Lung (tissue), 12 donors: ENCODE results near the gene SUPT4H1. TPM values are rescaled to one million over a fixed set of nuclear protein-coding genes. Genes with fewer than 3 reads are reported as not detected.

Experiments used
- ATAC-seq: fragments of 200-7000 bp; cut with Tn5 transposase; one replicate; pipeline ENCODE4 v1.9.1; 2020; ENCODE audit warnings: moderate number of reproducible peaks; ENCODE audit not compliant: insufficient read depth, low FRiP score
- DNase-seq, 3 donors: peaks; one replicate each; pipeline ENCODE4 v3.0.0-alpha.2; 2013 to 2017
- H3K27ac ChIP-seq, 2 donors: one replicate each; pipeline ENCODE4 v1.5.1; 2013; ENCODE audit warnings: mild to moderate bottlenecking in 2 of 2, moderate library complexity in 2 of 2, control low read depth in 1 of 2, inconsistent platforms in 1 of 2, low read depth in 1 of 2, low read length in 1 of 2
- H3K27me3 ChIP-seq, 3 donors: one replicate each; pipeline ENCODE4 v1.5.1; 2013; ENCODE audit warnings: low read length in 2 of 3; ENCODE audit not compliant: control insufficient read depth in 3 of 3, insufficient read depth in 3 of 3
- H3K36me3 ChIP-seq, 4 donors: one replicate each; pipeline ENCODE4 v1.5.1; 2013; ENCODE audit warnings: low read length in 4 of 4, mild to moderate bottlenecking in 1 of 4, moderate library complexity in 1 of 4; ENCODE audit not compliant: control insufficient read depth in 4 of 4, insufficient read depth in 4 of 4
- H3K4me1 ChIP-seq, 5 donors: one replicate each; pipeline ENCODE4 v1.5.1; 2013; ENCODE audit warnings: low read length in 5 of 5, mild to moderate bottlenecking in 2 of 5, moderate library complexity in 1 of 5; ENCODE audit not compliant: control insufficient read depth in 5 of 5, insufficient read depth in 5 of 5
- H3K4me3 ChIP-seq: one replicate; pipeline ENCODE4 v1.5.1; 2013; ENCODE audit warnings: mild to moderate bottlenecking, control low read depth, moderate library complexity
- H3K9ac ChIP-seq, 2 donors: one replicate each; pipeline ENCODE4 v1.5.1; 2013; ENCODE audit warnings: low read length in 2 of 2, control low read depth in 1 of 2; ENCODE audit not compliant: insufficient read depth in 1 of 2
- H3K9me3 ChIP-seq, 4 donors: one replicate each; pipeline ENCODE4 v1.5.1; 2013; ENCODE audit warnings: low read length in 3 of 4, mild to moderate bottlenecking in 1 of 4, moderate library complexity in 1 of 4; ENCODE audit not compliant: control insufficient read depth in 4 of 4, insufficient read depth in 3 of 4
- CTCF ChIP-seq: IDR thresholded peaks from 2 replicates; pipeline ENCODE4 v1.5.1; 2012; ENCODE audit warnings: mild to moderate bottlenecking; ENCODE audit errors: control extremely low read depth, extremely low read depth
- WGBS, 2 donors: extraction: QIAGEN DNeasy Blood & Tissue Kit; methylation state at CpG; one replicate each; pipeline ENCODE4 v1.1.7; 2013; 5-methylcytosine and 5-hydroxymethylcytosine counted together
- polyA plus RNA-seq, 2 donors: library from polyadenylated mRNA; stranded (reverse); fragments of 200-250 nt; gene quantifications; one replicate each; pipeline ENCODE4 v1.2.1, GENCODE V29; 2013
- total RNA-seq, 2 donors: library from RNA; depleted of rRNA in 1 of 2; stranded (reverse); fragments of >200 nt in 1 of 2; gene quantifications; one replicate each; pipeline ENCODE4 v1.2.1, GENCODE V29; 2014 to 2021
- donor health status: control.
- donor health status: control.
- donor health status: Bipolar disorder and iron deficiency.
- donor health status: healthy.
- donor health status: DM: yes; HTN: yes; CAD: no.

Gene SUPT4H1
- total and polyA plus RNA-seq, 4 donors, result 54.6 to 97.5 (median 67.4) TPM

DNA sequence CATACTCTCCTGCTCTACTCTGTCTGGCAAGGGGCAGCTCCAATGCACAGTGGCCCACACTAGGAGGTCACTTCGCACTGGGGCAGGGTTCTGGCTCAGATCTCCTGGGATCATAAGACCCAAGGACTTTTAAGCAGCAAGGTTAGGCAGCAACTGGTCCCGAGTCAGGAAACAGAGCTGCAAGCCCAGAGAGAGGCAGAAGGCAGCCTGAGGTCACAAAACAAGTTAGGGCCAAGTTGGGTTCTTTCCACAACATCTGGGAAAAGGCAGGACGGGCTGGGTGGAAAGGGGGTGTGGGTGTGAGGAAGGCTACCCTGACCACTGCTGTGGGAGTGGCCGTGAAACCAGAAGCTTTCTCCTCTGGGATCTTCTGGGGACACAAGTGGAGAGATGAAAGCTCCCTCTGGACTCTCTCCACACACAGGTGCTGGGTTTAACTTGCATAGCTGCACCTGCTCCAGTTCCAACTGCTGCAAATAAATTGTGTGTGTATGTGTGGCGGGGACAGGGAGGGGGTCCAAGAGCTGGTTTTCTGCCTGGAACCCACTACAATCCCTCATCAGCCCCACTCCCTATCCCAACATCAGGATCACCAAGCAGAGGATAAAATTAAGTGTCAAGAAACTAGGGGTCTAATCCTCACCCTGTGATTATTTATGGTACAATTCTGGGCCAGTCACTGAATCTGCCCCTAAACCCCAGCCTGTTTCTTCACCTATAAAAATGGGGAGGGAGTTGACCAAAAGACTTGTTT, 15.4 kb downstream of the SUPT4H1 start:
- peaks cover 0 to 3% (median 0%) of the 10 kb centered on the region in 4 donors for H3K9me3 ChIP-seq
- DNase-seq, result peak in 1 of 3 donors; percentile 57
- peak overlapping the region in 1 of 2 donors; percentile 97 for H3K27ac ChIP-seq
- no peak overlapping the region for H3K4me3 ChIP-seq
- no peak overlapping the region for H3K9ac ChIP-seq
- no peaks in the 10 kb centered on the region for H3K36me3 ChIP-seq
- WGBS, 2 donors, result 31 to 37% methylated on average over 5 of the region's 5 CpGs
- H3K27me3 ChIP-seq, result no peaks in the 10 kb centered on the region
- H3K4me1 ChIP-seq, result peaks cover 0 to 39% (median 5%) of the 10 kb centered on the region in 5 donors
- no peak for TF ChIP-seq CTCF
- no peak for ATAC-seq

DNA sequence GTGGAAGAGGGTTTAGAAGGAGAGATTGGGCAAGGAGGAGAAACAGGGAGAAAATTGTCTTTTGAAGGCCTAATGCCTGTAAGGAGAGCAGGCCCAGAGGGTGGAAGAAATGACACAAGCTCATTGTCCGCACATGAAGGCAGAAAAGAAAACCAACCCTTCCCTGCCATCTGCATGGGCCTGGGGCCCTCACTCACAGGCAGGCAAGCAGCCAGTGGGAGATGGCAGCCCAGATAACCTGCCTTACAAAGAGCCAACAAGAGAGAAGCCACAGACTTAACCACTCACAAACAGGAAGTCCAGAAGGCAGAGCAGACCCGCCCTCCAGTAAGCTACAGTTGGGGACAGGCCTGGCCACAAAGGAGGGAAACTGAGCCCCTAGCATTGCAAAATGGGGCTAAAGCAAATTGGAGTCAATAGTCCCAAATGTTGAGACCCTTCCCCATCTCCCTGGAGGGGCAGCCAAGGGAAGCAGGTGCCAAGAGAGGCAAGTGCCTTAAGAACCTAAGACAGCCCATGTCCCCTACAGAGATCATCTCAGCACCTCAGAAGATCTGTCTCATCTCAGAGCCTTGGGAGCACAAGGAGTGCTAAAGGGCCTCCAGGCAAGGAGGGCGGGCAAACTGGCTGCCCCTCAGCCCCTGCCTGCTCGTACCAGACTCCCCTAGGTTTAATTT, 16.1 kb downstream of the SUPT4H1 start:
- ATAC-seq, result no peak
- DNase-seq, result peak in 1 of 3 donors; percentile 35
- H3K9ac ChIP-seq, result no peak overlapping the region
- H3K27me3 ChIP-seq, result no peaks in the 10 kb centered on the region
- no peak overlapping the region for H3K4me3 ChIP-seq
- H3K27ac ChIP-seq, result peak overlapping the region in 1 of 2 donors; percentile 97
- H3K4me1 ChIP-seq, result peaks cover 0 to 39% (median 5%) of the 10 kb centered on the region in 5 donors
- H3K9me3 ChIP-seq, result peaks cover 0 to 3% (median 0%) of the 10 kb centered on the region in 4 donors
- WGBS, 2 donors, result 39 to 55% methylated on average over 4 of the region's 4 CpGs
- TF ChIP-seq CTCF, result no peak
- H3K36me3 ChIP-seq, result no peaks in the 10 kb centered on the region

DNA sequence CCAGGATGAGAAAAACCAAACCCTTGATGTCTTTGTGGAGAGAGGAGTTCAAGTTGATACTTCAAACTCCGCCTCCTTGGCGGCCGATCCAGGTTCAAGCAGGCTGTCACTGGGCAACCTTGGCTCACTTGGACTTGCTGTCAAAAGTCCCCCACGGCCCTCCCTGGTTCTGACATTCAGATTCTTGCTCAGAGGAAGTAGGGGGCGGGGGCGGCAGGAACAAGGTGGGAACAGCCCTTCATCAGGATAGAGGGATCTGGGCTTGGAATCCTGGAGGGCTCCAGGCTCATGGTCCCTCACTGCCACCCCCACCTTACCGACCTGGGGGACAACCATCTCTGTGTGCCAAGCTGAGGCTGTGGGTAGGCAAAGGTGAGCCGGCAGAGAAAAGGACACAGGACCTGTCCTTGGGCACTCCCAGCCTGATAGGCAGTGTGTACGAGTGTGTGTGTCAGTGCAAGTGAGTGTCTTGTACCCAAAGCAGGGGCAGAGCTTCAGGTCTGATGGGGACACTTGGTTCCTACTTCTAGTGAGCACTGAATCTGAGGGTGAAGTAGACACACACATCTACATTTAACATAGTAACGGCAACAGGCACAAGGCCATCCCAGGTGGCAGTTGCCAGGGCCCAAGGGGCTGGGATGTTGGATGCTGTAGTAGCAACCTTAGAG, 16.8 kb downstream of the SUPT4H1 start:
- peaks cover 0 to 39% (median 5%) of the 10 kb centered on the region in 5 donors for H3K4me1 ChIP-seq

More for the DNA sequence above, 16.8 kb downstream of the SUPT4H1 start:
- TF ChIP-seq CTCF, result no peak
- no peaks in the 10 kb centered on the region for H3K27me3 ChIP-seq
- DNase-seq, result peak in 2 of 3 donors; percentile 47 to 57
- peak overlapping the region in 1 of 2 donors; percentile 97 for H3K27ac ChIP-seq
- H3K36me3 ChIP-seq, result no peaks in the 10 kb centered on the region
- peaks cover 0 to 3% (median 0%) of the 10 kb centered on the region in 4 donors for H3K9me3 ChIP-seq
- no peak for ATAC-seq
- no peak overlapping the region for H3K4me3 ChIP-seq
- no peak overlapping the region for H3K9ac ChIP-seq
- 15 to 41% methylated on average over 10 of the region's 10 CpGs for WGBS, 2 donors
